ENCODE results near the gene CABP4. TPM values are rescaled to one million over a fixed set of nuclear protein-coding genes. Genes with fewer than 3 reads are reported as not detected.

The CABP4 gene
- total RNA-seq, 1 donor from 2014 or later = 3.2 TPM

DNA sequence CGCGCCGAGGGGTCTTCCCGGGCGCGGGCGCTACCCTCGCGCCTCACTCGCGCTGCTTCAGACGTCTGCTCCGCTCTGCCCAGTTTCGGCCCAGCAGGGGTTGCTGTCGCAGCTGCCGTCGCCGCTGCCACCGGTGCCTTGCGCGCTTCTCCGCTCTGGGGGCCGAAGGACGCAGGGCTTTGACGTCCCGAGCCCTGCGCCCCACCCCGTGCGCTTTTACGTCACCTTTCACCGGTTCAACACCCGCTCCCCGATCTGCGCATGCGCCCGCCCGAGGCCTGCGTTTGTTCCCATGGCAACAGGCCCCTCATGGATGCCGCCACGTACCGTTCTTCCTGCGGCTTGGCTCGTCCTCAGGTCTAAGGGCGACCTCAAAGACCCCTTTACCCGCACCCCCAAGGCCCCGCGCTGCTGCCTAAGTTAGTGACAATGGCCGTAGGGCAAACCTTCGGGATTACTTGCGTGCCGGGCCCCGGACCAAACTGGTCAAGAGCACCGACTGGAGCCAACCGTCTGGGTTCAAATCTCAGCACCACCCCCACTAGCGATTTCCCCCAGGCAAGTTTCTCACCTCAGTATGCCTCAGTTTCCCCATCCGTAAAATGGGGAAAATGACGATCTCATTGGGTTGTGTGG, 53.5 kb downstream of the CABP4 start:
- Histone ChIP-seq H3K36me3 (peaks cover 7% of the 10 kb centered on the region), H3K4me3 (peak overlapping the region; percentile 87), H3K27ac (peak overlapping the region; percentile 98), H3K4me1 (peaks cover 32% of the 10 kb centered on the region), H3K9me3 (no peaks in the 10 kb centered on the region), H3K27me3 (no peaks in the 10 kb centered on the region)
- peak; percentile 60 for ATAC-seq
- TF ChIP-seq, protein P1, sequence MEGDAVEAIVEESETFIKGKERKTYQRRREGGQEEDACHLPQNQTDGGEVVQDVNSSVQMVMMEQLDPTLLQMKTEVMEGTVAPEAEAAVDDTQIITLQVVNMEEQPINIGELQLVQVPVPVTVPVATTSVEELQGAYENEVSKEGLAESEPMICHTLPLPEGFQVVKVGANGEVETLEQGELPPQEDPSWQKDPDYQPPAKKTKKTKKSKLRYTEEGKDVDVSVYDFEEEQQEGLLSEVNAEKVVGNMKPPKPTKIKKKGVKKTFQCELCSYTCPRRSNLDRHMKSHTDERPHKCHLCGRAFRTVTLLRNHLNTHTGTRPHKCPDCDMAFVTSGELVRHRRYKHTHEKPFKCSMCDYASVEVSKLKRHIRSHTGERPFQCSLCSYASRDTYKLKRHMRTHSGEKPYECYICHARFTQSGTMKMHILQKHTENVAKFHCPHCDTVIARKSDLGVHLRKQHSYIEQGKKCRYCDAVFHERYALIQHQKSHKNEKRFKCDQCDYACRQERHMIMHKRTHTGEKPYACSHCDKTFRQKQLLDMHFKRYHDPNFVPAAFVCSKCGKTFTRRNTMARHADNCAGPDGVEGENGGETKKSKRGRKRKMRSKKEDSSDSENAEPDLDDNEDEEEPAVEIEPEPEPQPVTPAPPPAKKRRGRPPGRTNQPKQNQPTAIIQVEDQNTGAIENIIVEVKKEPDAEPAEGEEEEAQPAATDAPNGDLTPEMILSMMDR (IDR thresholded peaks at IDR 0.05) = no peak
- DNase-seq = peak; percentile 100
- intact Hi-C loops (cut with DNase I) = loop anchor here (10.0 kb wide), 1 partner anchor 104 kb away; the partner anchor contains the start of genes PPP1CA and TBC1D10C

DNA sequence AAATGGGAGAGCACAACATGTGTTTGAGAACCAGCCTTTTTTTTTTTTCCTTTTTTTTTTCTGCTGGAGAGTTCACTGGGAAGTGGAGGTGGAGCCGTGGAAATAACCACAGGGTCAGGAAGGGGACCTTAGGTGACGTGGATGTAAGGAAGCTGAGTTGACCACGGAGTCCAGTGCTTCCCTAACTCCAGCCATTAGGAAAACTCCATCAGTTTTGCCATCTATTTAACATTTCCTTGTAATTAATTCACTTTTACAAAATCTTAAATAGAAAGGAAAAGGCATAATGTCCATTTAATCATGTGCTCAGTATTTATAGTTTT, 54.8 kb downstream of the CABP4 start:
- peaks cover 7% of the 10 kb centered on the region for H3K36me3 ChIP-seq
- no peak overlapping the region for H3K27ac ChIP-seq
- intact Hi-C loops (cut with DNase I) = no loop called here
- DNase-seq (no peak), ATAC-seq (no peak)
- H3K27me3 ChIP-seq = no peaks in the 10 kb centered on the region
- H3K4me1 ChIP-seq = peaks cover 28% of the 10 kb centered on the region
- H3K4me3 ChIP-seq = no peak overlapping the region
- H3K9me3 ChIP-seq = no peaks in the 10 kb centered on the region
- TF ChIP-seq, protein P1 (IDR thresholded peaks at IDR 0.05) = no peak

Small RNA genes lying within 50 kb of the gene (microRNA-seq; reads per million reads assigned to microRNA genes)
- gene MIR6752 (ENCODE audit: borderline microRNAs expressed) = not detected

Other genes starting within 250 kb of the CABP4 start
- 98.4 TPM for gene GRK2, start 188.9 kb upstream of the CABP4 start, total RNA-seq
- gene ANKRD13D, start 166.1 kb upstream of the CABP4 start, total RNA-seq = 59.4 TPM
- gene SSH3, start 151.8 kb upstream of the CABP4 start, total RNA-seq = 36.4 TPM
- gene POLD4, start 101.8 kb upstream of the CABP4 start, total RNA-seq = 69.3 TPM
- 4.0 TPM for gene CLCF1, start 81.8 kb upstream of the CABP4 start, total RNA-seq
- 20.7 TPM for gene RAD9A, start 63.4 kb upstream of the CABP4 start, total RNA-seq
- 134 TPM for gene PPP1CA, start 53.5 kb upstream of the CABP4 start, total RNA-seq
- gene TBC1D10C, start 51.3 kb upstream of the CABP4 start, total RNA-seq = 26.8 TPM
- gene CARNS1, start 39.7 kb upstream of the CABP4 start, total RNA-seq = 2.7 TPM
- 40.0 TPM for gene RPS6KB2, start 26.9 kb upstream of the CABP4 start, total RNA-seq
- gene PTPRCAP, start 17.7 kb upstream of the CABP4 start, total RNA-seq = 17.7 TPM
- gene CORO1B, start 11.9 kb upstream of the CABP4 start, total RNA-seq = 132 TPM
- not detected for gene GPR152, start 2.6 kb upstream of the CABP4 start, total RNA-seq
- gene TMEM134, start 13.9 kb downstream of the CABP4 start, total RNA-seq = 46.9 TPM
- gene AIP, start 27.7 kb downstream of the CABP4 start, total RNA-seq = 87.0 TPM
- 38.2 TPM for gene PITPNM1, start 50.0 kb downstream of the CABP4 start, total RNA-seq
- gene CDK2AP2, start 52.8 kb downstream of the CABP4 start, total RNA-seq = 84.2 TPM
- gene CABP2, start 68.1 kb downstream of the CABP4 start, total RNA-seq = not detected
- 751 TPM for gene GSTP1, start 128.5 kb downstream of the CABP4 start, total RNA-seq
- 141 TPM for gene NDUFV1, start 151.6 kb downstream of the CABP4 start, total RNA-seq
- 12.2 TPM for gene NUDT8, start 174.6 kb downstream of the CABP4 start, total RNA-seq
- not detected for gene TBX10, start 184.4 kb downstream of the CABP4 start, total RNA-seq
- gene ACY3, start 195.4 kb downstream of the CABP4 start, total RNA-seq = 0.32 TPM
- 1.3 TPM for gene ALDH3B2, start 219.3 kb downstream of the CABP4 start, total RNA-seq